GM21619 (cell line): ENCODE results near the gene PLCH1.

Experiments
- ATAC-seq: cut with Tn5 transposase; IDR thresholded peaks from one replicate; pipeline ENCODE4 v1.9.1; 2021; ENCODE audit not compliant: unreplicated experiment

The PLCH1 gene

GRCh38 chr3:155746703-155747102 is 1.8 kb upstream of the PLCH1 start:
- no peak for ATAC-seq

DNA sequence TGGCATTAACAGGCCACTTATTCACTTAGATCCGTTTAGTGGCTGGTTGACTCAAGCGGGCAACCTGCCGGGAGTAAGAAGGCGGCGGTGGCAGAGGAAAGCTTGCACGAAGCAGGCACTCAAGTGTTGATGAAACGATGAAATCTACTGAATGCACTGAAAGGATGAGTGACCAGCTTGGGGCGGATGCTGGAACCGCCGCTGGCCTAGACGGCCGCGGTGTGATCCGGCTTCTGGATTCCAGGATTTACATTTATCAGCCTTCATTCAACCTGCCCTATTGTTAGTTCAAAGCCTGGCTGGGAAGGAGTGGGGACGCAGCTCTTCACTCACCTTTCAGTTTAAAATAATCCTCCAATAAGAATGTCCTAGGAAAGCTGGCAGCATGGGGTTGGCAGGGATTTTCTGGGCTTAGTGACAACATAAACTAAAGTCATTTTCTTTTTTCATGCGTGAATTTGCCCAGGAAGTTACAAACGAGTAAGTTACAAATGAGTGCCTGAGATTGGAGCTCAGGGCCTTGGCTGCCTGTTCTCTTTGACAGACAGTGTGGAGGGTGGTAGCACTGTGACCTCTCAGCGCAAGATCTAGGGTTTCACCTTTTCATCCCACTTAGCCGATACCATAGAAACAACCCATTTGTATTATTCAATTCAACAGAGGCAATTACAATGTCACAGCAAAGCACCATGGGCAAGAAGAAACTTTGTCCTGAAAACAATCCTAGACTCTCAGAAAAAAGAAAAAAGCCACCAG is 1.1 kb upstream of the PLCH1 start:
- no peak for ATAC-seq

DNA sequence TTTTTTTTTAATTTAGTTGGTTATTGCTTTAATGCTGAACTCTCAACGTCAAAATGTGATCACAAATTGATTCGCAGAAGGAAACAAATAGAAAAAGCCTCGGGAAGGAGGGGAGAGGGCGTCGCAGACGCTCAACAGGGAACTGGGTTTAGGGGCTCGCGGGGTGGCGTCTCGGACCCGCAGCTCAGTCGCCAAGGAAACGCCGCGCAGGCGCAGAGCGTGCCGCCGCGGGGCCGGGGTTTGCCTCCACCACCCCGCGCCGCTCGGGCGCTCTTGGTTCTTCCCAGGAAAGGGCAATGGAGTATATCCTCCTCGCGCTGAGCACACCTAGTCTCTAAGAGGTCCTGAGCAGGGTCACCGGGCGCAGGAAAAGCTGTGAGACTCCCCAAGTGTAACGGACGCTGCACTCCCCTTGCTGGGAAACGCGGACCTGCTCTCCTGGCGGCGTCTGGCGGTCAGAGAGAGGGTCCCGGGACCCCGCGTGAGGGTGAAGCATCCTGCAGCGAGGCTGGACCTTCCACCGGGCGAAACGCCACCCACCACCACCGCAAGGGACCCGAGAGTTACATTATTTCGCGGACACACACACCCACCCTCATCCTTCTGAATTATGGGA is 753 bp downstream of the PLCH1 start:
- peak; percentile 50 for ATAC-seq

DNA sequence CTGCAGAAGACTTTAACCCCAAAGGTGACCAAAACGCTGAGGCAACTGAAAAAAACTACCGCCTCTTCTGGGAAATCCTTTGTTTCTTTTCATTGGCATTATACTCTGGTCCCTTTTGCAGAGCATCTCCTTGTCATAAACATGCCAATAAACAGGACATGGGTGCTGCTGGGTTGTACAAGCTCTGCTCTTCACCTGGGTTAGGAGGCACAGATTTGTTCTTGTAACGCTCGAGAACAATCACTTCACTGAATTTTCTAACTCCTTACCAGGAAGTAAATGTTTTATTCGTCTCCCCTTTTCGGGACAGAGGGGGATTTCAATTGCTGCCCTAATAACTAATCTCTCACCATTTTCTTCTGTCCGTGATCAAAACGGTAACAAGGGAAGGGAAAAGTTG is 1.3 kb downstream of the PLCH1 start:
- no peak for ATAC-seq

- no peak for ATAC-seq
Observed at GRCh38 chr3:155742349-155742965, 2.4 kb downstream of the PLCH1 start.

DNA sequence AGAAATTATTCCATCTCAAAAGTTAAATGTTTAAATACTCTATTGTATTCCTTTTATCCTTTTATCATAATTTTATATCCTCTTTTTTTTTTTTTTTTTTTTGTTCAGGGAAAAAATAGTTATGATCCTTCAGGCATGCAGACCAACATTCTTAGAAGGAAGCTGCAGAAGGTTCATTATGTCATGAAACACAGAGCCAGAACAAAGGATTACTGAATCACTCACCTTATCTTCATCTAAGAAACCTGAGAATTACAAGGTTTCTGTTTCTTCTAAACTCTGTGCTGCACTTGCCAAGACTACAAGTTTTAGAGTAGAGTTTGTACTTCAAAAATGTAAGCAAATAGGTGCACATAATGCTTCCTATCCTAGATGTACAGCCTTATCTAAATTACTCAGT is 3.3 kb downstream of the PLCH1 start:
- ATAC-seq, result no peak

DNA sequence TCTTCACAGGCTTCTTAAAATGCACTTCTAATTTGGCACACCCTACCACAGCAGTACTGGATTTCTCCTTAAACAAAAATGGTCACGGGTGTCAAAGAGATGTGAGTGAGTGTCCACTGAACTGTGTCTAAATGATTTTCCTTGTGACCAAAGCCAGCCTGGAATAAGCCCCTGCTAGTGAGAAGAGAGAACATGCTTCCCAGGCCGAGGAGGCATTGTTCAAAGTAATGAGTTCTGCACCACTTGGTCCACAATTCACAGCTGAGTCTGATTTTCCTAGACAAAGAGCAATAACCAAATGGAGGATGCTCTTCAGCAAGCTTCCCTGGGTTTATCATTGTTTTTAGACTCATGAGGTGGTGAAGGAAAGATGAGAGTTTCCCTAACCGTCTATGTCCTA is 3.8 kb downstream of the PLCH1 start:
- no peak for ATAC-seq

DNA sequence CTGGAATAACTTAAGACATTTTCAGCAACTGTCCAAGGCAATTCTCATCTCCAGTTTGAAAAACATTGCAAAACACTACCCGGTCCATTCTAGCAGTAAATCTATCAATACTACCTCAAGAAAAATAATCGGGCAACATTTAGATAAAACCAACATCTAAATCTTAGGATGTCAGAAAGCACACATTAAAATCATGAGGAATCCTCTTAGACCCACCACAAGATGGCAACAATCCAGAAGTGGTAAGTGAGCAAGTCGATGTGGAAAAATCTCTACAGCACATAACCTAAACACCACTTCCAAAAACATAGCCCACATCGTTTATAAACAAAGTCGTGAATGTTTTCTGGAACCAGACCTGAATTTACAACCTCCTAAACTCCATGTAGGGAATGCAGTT is 5.7 kb downstream of the PLCH1 start:
- no peak for ATAC-seq

GRCh38 chr3:155738580-155739076 is 6.2 kb downstream of the PLCH1 start:
- ATAC-seq, result no peak

- peak; percentile 97 for ATAC-seq
Observed at GRCh38 chr3:155737844-155738460, 6.9 kb downstream of the PLCH1 start.

DNA sequence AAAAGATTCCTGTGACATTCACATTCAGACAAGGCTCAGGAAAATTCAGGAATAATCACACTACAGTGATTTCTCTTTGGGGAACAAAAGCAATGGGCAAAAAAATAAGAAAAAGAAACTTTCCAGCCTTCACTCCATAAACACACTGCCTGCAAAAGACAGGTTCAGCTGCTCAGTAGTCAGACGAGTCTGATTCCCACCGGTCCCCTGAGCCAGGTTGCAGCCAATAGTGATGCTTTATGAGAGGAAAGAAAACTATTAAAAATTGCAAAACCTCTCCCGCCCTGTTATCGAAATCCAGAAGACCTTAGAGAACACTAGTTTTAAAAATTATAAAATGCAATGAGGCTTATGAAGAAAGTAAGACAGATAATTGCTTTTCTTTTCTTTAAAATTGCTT is 8.5 kb downstream of the PLCH1 start:
- ATAC-seq, result no peak

- no peak for ATAC-seq
Observed at GRCh38 chr3:155730843-155731242, 14.0 kb downstream of the PLCH1 start.

- no peak for ATAC-seq
Observed at GRCh38 chr3:155727836-155728235, 17.0 kb downstream of the PLCH1 start.

DNA sequence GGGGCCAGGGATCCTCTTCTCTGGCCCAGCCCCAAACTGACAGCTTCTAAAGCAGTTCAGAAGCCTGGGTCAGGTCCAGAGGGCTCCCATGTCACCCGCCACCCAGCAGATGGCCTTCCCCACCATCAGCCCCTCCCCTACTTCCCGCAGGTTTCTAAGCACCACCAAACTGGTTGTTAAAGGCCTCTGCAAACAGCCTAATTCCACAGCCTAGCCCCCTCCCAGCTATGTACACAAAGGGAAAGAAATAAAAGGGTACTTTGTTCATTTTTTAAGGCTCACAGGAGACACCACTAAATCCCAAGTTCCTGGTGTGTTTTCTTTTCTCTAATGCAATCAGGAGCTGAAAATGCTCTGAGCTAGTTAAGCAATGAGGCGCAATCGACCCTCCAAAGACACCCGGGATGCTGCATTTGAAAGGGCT is 30.6 kb downstream of the PLCH1 start:
- ATAC-seq, result no peak

- peak; percentile 99 for ATAC-seq
Observed at GRCh38 chr3:155712008-155712407, 32.9 kb downstream of the PLCH1 start.

- no peak for ATAC-seq
Observed at GRCh38 chr3:155704771-155705559, 39.9 kb downstream of the PLCH1 start.

- ATAC-seq, result no peak
Observed at GRCh38 chr3:155704061-155704460, 40.8 kb downstream of the PLCH1 start.

GRCh38 chr3:155702745-155703591 is 41.9 kb downstream of the PLCH1 start:
- ATAC-seq, result no peak

GRCh38 chr3:155701882-155702465 is 42.9 kb downstream of the PLCH1 start:
- peak; percentile 69 for ATAC-seq

DNA sequence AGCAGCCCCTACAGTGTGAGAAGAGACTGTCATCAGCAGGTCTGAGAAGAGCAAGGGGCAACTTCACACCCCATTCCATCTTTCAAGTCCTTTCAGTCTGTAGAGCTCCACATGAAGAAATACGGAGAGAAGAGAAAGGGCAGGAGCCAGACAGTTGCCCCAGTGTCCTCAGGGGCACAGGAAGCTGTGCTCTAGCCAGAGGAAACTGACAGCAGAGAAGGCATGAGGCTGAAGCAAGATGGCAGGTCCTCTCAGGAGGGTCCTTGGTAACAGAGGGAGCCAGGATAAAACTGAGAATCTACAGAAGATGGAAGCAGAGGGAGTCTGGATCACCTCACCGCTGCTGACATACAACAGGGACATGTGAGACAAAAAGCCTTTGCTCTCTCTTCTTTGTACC is 47.3 kb downstream of the PLCH1 start:
- ATAC-seq, result no peak
